Activated CD8-positive, alpha-beta T cell treated with anti-CD3 and anti-CD28 coated beads, Interleukin-2, amount 10 ng/mL, durations not matched to agents 7 days and 5 days (primary cell): ENCODE data around the gene CECR2. TPM values are rescaled to one million over a fixed set of nuclear protein-coding genes. Genes with fewer than 3 reads are reported as not detected.
A peak's percentile ranks its signal among the peaks of the same experiment; 100 is the strongest.

Experiments used
- ATAC-seq: fragments of 150-1000 bp; cut with Tn5 transposase; one replicate; pipeline ENCODE4 v1.10.0; 2021; ENCODE audit warnings: moderate library complexity
- CTCF ChIA-PET: fragments of 350-600 bp; sonication (Branson Sonifier 250); formaldehyde crosslinking; loops from one replicate; lab custom pipeline; 2021; ENCODE audit warnings: antibody characterized with exemption; lab: Charles Lee
- POLR2A ChIA-PET: fragments of 350-600 bp; sonication (Branson Sonifier 250); formaldehyde crosslinking; loops from one replicate; lab custom pipeline; 2021; ENCODE audit warnings: antibody characterized with exemption; lab: Charles Lee
- DNase-seq: peaks from one replicate; pipeline ENCODE4 v3.0.0-alpha.2; 2020
- H3K27ac Mint-ChIP-seq: one replicate; pipeline ENCODE4 v1.8.0; 2021; ENCODE audit warnings: mild to moderate bottlenecking, mixed read lengths
- H3K27me3 Mint-ChIP-seq: one replicate; pipeline ENCODE4 v1.8.0; 2021; ENCODE audit warnings: low read depth, mixed read lengths
- H3K36me3 Mint-ChIP-seq: one replicate; pipeline ENCODE4 v1.8.0; 2021; ENCODE audit warnings: low read depth, mixed read lengths
- H3K4me1 Mint-ChIP-seq: one replicate; pipeline ENCODE4 v1.8.0; 2021; ENCODE audit warnings: low read depth, mixed read lengths
- H3K4me3 Mint-ChIP-seq: one replicate; pipeline ENCODE4 v1.8.0; 2021; ENCODE audit warnings: mild to moderate bottlenecking, mixed read lengths
- H3K9me3 Mint-ChIP-seq: one replicate; pipeline ENCODE4 v1.8.0; 2022; ENCODE audit warnings: mixed read lengths; ENCODE audit not compliant: insufficient read depth
- total RNA-seq, 2 experiments: library from RNA; stranded (reverse); gene quantifications; one replicate each; pipeline ENCODE4 v1.2.3, GENCODE V29; 2021

Gene CECR2
- total RNA-seq, 2 experiments from 2014 or later, result not detected

DNA sequence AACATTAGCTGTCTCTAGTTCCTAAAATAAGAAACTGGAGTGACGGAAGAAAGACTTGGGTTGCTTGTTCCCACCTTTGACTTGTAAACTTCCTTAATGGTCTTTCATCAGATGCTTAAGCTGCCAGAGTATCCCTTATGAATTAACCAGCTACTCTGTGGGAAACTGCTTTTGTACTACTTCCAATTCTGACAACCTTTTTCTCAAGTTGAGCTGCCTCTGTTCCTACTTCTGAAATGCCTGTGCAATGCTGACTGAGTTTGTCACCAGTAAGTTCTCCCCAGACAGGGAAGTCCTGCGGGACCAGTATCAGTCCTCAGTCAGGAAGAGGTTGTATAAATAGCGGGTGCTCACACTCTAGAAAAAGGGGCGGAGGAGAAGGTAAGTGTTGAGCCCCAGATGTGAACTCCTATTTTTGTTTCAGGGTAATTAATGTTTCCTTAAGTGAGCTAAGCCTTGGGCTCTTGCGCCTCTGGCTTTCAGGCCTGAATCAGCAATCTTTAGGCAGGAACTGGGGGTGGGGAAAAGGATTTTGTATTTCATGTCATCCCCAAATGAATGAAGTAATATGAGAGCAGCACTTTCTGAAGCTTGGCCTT, 67.2 kb downstream of the CECR2 start:
- ChIA-PET POLR2A (no interaction called here), CTCF (no interaction called here)
- Mint-ChIP-seq H3K27me3 (peaks cover 12% of the 10 kb centered on the region), H3K9me3 (no peaks in the 10 kb centered on the region), H3K4me3 (no peak overlapping the region), H3K36me3 (no peaks in the 10 kb centered on the region), H3K4me1 (no peaks in the 10 kb centered on the region), H3K27ac (no peak overlapping the region)
- ATAC-seq, result no peak
- no peak for DNase-seq

DNA sequence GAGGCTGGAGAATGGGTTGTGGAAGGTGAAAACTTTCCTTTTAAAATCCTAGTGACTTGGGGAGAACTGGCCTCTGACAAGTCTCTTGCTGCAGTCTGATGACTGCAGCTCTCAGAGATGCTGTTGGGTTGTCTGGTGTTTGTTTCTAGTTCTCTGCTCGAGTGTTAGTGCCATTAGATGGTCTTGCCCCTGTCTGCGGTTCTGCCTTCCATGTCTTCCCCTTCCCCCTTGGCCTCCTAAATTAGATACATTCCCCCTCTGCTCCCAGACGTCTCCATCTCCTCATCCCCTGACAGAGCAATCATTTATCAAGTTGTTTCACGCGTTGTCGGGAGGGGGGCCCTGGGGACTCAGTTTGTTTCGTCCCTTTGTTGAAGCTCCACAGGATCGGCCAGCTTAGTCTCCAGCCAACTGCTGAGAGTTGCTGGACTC, 67.7 kb downstream of the CECR2 start:
- ChIA-PET POLR2A (no interaction called here), CTCF (no interaction called here)
- Mint-ChIP-seq H3K4me3 (no peak overlapping the region), H3K4me1 (no peaks in the 10 kb centered on the region), H3K9me3 (no peaks in the 10 kb centered on the region), H3K27me3 (peaks cover 12% of the 10 kb centered on the region), H3K36me3 (no peaks in the 10 kb centered on the region), H3K27ac (no peak overlapping the region)
- no peak for ATAC-seq
- DNase-seq, result no peak

DNA sequence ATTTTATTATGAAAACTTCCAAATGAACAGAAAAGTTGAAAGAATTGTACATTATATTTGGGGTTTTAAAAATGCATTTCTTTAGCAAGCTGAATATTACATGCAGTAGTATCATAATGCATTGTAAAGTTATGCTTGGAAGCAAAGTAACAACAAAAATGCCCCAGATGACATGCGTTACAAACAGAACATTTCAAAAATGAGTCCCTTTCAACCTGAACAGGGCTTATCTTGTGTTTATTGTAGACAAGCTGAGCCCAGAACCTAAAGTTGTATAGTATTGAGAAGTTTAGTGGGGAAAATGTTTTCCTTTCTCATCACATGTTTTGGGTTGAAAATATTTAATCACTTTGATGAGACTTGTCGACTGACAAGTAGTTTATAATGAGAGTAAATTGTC, 68.8 kb downstream of the CECR2 start:
- no peak for DNase-seq
- ATAC-seq, result no peak
- Mint-ChIP-seq H3K36me3 (no peaks in the 10 kb centered on the region), H3K27me3 (peaks cover 12% of the 10 kb centered on the region), H3K4me1 (no peaks in the 10 kb centered on the region), H3K27ac (no peak overlapping the region), H3K4me3 (no peak overlapping the region), H3K9me3 (no peaks in the 10 kb centered on the region)
- CTCF ChIA-PET, result no interaction called here
- POLR2A ChIA-PET, result no interaction called here

DNA sequence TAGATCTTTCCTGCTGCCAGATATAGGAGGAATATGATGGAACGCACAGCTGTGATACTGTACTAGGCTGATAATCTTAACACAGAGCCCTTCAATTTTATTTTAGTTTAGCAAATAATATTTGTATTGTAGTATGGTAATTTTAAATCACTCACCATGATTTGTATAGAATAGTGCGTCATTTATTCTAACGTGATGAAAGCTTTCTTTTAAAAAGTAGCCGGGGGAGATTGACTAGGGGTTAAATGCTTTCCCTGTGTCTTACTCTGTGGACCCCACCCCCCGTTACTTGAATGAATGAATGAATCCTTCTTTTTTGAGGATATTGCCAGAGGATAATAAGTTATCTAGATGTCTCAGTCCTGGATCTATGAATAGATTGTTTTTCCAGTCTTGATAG, 72.1 kb downstream of the CECR2 start:
- Mint-ChIP-seq H3K27ac (no peak overlapping the region), H3K4me3 (no peak overlapping the region), H3K4me1 (no peaks in the 10 kb centered on the region), H3K9me3 (no peaks in the 10 kb centered on the region), H3K27me3 (peaks cover 12% of the 10 kb centered on the region), H3K36me3 (no peaks in the 10 kb centered on the region)
- ChIA-PET CTCF (no interaction called here), POLR2A (no interaction called here)
- ATAC-seq, result no peak
- no peak for DNase-seq

DNA sequence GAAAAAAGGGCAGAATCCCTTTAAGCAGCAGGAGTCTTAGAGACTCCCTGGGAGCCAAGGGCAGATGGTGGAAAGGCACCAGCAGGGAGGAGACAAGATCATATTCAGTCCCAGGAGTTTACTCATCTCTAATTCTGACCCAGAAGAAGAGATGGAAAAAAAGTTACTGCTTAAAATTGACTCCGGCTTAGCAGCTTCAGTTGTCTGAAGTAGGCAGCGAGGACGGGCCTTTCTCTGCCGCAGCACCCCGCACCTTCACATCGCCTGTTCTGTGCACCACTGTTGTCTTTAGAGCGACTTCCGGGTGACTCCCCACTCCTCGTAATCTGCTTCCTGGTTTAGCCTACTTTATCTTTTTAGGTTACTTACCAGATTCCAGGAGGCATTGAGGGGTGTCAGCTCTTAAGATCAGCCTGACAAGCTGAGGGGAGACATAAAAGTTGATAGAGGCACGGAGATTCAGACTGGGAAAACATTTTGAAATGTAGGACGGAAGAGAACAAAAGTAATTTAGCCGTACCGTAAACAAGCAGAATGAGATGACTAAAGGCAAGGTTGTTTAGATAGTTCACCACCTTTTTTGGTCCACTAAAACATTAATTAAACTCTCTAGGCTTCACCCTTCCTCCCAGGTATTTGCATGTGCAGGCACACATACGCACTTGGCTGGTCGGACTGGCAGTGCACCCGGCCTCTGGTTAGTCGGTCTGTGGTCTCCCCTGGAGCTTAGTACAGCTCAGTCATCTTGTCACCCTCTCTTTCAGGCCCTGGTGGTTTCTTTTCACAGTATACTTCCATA, 74.3 kb downstream of the CECR2 start:
- Mint-ChIP-seq H3K4me3 (no peak overlapping the region), H3K9me3 (no peaks in the 10 kb centered on the region), H3K4me1 (no peaks in the 10 kb centered on the region), H3K27ac (no peak overlapping the region), H3K36me3 (no peaks in the 10 kb centered on the region), H3K27me3 (no peaks in the 10 kb centered on the region)
- ChIA-PET CTCF (no interaction called here), POLR2A (no interaction called here)
- ATAC-seq, result no peak
- DNase-seq, result no peak

DNA sequence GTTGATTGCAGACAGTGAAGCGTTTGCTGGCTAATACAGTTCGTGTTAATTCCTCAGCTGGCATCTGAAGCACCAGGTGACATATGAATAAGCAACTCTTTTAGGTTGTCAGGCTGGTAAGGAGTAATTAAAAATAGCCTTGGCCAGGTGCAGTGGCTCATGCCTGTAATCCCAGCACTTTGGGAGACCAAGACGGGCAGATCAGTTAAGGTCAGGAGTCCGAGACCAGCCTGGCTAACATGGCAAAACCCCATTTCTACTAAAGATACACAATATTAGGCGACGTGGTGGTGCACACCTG, 74.9 kb downstream of the CECR2 start:
- ChIA-PET POLR2A (no interaction called here), CTCF (no interaction called here)
- Mint-ChIP-seq H3K27ac (no peak overlapping the region), H3K4me3 (no peak overlapping the region), H3K9me3 (no peaks in the 10 kb centered on the region), H3K27me3 (no peaks in the 10 kb centered on the region), H3K4me1 (no peaks in the 10 kb centered on the region), H3K36me3 (no peaks in the 10 kb centered on the region)
- no peak for DNase-seq
- ATAC-seq, result no peak

DNA sequence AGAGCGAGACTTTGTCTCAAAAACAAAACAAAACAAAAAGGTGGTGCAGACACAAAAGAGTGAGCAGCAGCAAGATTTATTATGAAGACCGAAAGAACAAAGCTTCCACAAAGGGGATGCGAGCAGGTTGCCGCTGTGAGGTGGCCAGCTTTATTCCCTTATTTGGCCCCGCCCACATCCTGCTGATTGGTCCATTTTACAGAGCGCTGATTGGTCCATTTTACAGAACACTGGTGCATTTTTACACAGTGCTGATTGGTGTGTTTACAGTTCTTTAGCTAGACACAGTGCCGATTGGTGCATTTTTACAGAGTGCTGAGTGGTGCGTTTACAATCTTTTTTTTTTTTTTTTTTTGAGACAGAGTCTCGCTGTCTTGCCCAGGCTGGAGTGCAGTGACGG, 77.4 kb downstream of the CECR2 start:
- CTCF ChIA-PET, result no interaction called here
- no peak for DNase-seq
- Mint-ChIP-seq H3K27me3 (no peaks in the 10 kb centered on the region), H3K4me1 (no peaks in the 10 kb centered on the region), H3K36me3 (no peaks in the 10 kb centered on the region), H3K4me3 (no peak overlapping the region), H3K27ac (no peak overlapping the region), H3K9me3 (no peaks in the 10 kb centered on the region)
- ATAC-seq, result peak; percentile 36
- POLR2A ChIA-PET, result no interaction called here

DNA sequence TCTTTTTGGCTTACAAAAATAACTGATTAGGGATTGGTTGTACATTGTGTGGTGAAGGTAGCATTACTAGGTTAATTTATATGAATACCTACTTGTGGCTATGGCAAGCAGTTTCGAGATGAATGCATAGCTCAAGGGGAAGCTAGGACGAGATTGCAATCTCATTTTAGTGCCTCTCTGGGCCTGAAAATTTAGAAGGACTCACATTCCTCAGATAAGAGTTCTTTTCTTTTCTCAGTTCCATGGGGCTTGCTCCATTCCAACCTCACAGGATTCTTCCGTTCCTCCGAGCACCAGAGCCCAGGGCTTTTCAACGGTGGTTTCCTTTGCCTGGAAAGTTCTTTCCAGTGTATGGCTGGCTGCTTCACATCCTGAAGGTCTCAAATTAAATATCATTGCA, 82.1 kb downstream of the CECR2 start:
- H3K36me3 Mint-ChIP-seq, result no peaks in the 10 kb centered on the region
- ChIA-PET CTCF (interaction anchor here (0.7 kb wide), 1 partner anchor 16 kb away, joined by 3 read pairs; no protein-coding TSS in a partner anchor), POLR2A (no interaction called here)
- H3K27me3 Mint-ChIP-seq, result no peaks in the 10 kb centered on the region
- no peaks in the 10 kb centered on the region for H3K9me3 Mint-ChIP-seq
- DNase-seq (no peak), ATAC-seq (no peak)
- H3K4me1 Mint-ChIP-seq, result no peaks in the 10 kb centered on the region
- H3K4me3 Mint-ChIP-seq, result no peak overlapping the region
- H3K27ac Mint-ChIP-seq, result no peak overlapping the region

DNA sequence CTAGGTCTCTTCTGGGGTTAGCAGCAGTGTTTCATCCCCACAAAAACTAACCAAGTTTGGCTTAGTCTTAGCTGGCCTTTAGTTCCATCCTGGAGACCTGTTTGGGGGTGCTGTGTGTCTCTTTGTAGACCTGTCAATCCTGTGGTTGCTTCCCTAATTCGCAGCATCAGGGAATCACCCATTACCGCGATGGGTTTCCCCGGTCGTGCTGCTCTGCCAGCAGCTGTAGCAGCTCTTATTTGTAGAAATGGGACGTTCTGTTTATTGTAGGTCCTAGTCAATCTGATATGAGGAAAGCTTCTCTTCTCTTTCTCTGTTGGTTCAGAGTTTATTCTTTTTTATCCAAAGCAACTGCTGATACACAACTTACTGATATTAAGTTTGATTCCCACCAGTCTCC, 91.6 kb downstream of the CECR2 start:
- Mint-ChIP-seq H3K9me3 (no peaks in the 10 kb centered on the region), H3K4me3 (no peak overlapping the region), H3K4me1 (no peaks in the 10 kb centered on the region), H3K27ac (no peak overlapping the region), H3K27me3 (peaks cover 14% of the 10 kb centered on the region), H3K36me3 (no peaks in the 10 kb centered on the region)
- DNase-seq (no peak), ATAC-seq (no peak)
- POLR2A ChIA-PET, result no interaction called here
- CTCF ChIA-PET, result no interaction called here

DNA sequence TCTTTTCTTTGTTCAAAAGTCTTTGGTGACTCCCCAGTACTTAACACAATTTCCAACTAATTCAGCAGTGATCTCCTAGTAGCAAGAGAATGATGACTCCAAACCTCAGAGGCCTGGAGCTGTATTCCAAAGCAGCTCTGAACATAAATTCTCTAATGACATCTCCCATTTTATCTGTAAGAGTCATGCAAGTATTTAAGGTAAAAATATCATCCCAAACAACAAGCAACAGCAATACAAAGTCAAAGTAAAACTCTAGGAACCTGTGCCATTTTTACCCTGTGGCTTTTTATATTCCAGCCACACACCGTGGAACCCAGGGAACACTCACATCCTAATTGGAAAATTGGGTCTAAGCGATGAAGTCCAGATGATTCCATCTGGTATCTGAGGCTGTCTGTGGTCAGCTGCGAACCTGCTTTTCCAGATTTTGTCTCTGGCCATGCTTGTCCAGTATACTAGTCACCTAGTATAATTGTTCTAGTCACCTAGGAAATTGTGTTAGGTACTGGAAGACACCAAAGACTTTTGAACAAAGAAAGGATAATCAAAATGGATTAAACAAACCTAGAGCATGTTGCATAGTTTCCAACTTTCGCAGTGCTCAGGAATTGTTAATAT, 101.7 kb downstream of the CECR2 start:
- ChIA-PET POLR2A (no interaction called here), CTCF (no interaction called here)
- Mint-ChIP-seq H3K36me3 (no peaks in the 10 kb centered on the region), H3K27me3 (peaks cover 16% of the 10 kb centered on the region), H3K27ac (no peak overlapping the region), H3K4me1 (no peaks in the 10 kb centered on the region), H3K9me3 (no peaks in the 10 kb centered on the region), H3K4me3 (no peak overlapping the region)
- DNase-seq (no peak), ATAC-seq (no peak)

DNA sequence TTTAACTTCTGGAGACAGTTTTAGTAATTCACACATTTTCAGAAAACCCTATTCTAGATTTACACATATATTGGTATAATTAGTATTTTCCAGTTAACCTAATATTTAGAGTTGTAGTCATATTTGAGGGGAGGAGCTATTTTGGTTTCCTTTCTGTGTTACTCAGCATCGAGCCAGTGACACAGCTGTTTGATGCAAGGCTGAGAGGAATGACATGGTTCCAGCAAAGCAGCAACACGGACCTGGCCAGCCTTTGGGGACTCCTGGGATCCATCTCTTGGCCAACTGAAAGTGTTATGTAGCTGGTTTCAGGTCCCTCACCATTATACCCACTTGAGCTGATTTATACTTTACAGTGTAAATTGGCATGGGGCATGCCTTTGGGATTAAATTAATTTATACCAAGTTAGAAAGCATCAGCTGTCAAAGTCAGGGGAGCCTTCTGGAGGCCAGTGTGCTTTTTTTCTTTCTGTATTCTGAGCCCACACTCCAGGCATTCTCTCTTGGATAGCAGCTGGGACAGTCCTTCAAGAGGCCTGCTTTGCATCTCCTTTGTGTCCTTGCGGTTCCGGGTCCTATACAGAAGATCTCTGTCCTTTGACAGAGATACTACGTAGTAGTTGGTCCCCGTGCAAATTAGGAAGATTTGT, 102.8 kb downstream of the CECR2 start:
- Mint-ChIP-seq H3K4me1 (no peaks in the 10 kb centered on the region), H3K27me3 (peaks cover 20% of the 10 kb centered on the region), H3K9me3 (no peaks in the 10 kb centered on the region), H3K27ac (no peak overlapping the region), H3K36me3 (no peaks in the 10 kb centered on the region), H3K4me3 (no peak overlapping the region)
- POLR2A ChIA-PET, result no interaction called here
- DNase-seq (no peak), ATAC-seq (no peak)
- CTCF ChIA-PET, result interaction anchor here (1.2 kb wide), 1 partner anchor 301 kb away, joined by 3 read pairs; no protein-coding TSS in a partner anchor

DNA sequence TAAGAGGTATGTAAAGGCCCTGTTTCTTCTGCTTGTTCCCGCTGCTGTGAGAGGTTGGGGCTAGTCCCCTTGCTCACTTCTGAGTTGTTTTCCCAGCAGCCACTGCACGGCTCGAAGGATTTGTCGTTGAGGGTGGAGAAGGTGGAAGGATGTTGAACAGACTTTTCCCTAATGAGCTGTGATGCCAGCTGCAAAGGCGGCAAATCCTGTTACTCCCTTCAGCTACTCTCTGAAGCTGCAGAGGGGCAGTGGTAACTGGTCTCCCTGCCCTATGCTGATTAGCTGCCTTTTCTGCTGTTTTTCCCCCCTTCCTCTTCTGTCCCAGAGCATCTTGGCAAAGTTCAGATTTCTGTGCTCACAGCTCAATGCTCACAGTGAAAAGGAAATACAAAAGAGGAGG, 103.7 kb downstream of the CECR2 start:
- no peaks in the 10 kb centered on the region for H3K36me3 Mint-ChIP-seq
- no peaks in the 10 kb centered on the region for H3K4me1 Mint-ChIP-seq
- no peaks in the 10 kb centered on the region for H3K9me3 Mint-ChIP-seq
- ATAC-seq (no peak), DNase-seq (no peak)
- H3K27me3 Mint-ChIP-seq, result peaks cover 27% of the 10 kb centered on the region
- CTCF ChIA-PET, result interaction anchor here (0.8 kb wide), 1 partner anchor 16 kb away, joined by 3 read pairs; no protein-coding TSS in a partner anchor
- no peak overlapping the region for H3K4me3 Mint-ChIP-seq
- POLR2A ChIA-PET, result no interaction called here
- no peak overlapping the region for H3K27ac Mint-ChIP-seq
